GM10248 (cell line): ENCODE results near the gene MRPS24.
A peak's percentile ranks its signal among the peaks of the same experiment; 100 is the strongest.

Source experiments
- CTCF ChIA-PET: fragments of 300-600 bp; sonication (Branson Sonifier 250); formaldehyde crosslinking; extraction: SDS; loops from one replicate; lab custom pipeline; 2021; ENCODE audit warnings: antibody characterized with exemption; lab: Yijun Ruan, JAX
- POLR2A ChIA-PET: fragments of 350-650 bp; sonication (Branson Sonifier 250); formaldehyde crosslinking; extraction: SDS; loops from one replicate; lab custom pipeline; 2020; ENCODE audit warnings: antibody characterized with exemption; lab: Yijun Ruan, JAX
- DNase-seq: peaks from one replicate; pipeline ENCODE4 v3.0.0; 2012; ENCODE audit errors: extremely low spot score
- TF ChIP-seq, protein P1 (sequence below): IDR thresholded peaks from 2 replicates; pipeline ENCODE4 v1.5.1; 2012; ENCODE audit warnings: mild to moderate bottlenecking, low read depth; ENCODE audit errors: extremely low read depth, missing control alignments, control extremely low read depth

MRPS24 gene

GRCh38 chr7:43869006-43869866 is at the start of gene MRPS24:
Gene MRPS24 (minus strand): TSS chr7:43869517. CDS start chr7:43869495, 22 bp downstream.
- ChIA-PET CTCF (interaction anchor here (0.8 to 1.4 kb wide), 4 partner anchors 21 to 311 kb away, joined by 3 to 5 read pairs (median 4); partner anchors contain the start of gene STK17A), POLR2A (interaction anchor here (0.6 to 1.0 kb wide), 5 partner anchors 10 to 287 kb away, joined by 3 to 6 read pairs (median 4); partner anchors contain the start of gene STK17A)
- peak; percentile 97 for DNase-seq
- TF ChIP-seq, protein P1, sequence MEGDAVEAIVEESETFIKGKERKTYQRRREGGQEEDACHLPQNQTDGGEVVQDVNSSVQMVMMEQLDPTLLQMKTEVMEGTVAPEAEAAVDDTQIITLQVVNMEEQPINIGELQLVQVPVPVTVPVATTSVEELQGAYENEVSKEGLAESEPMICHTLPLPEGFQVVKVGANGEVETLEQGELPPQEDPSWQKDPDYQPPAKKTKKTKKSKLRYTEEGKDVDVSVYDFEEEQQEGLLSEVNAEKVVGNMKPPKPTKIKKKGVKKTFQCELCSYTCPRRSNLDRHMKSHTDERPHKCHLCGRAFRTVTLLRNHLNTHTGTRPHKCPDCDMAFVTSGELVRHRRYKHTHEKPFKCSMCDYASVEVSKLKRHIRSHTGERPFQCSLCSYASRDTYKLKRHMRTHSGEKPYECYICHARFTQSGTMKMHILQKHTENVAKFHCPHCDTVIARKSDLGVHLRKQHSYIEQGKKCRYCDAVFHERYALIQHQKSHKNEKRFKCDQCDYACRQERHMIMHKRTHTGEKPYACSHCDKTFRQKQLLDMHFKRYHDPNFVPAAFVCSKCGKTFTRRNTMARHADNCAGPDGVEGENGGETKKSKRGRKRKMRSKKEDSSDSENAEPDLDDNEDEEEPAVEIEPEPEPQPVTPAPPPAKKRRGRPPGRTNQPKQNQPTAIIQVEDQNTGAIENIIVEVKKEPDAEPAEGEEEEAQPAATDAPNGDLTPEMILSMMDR = no peak

DNA sequence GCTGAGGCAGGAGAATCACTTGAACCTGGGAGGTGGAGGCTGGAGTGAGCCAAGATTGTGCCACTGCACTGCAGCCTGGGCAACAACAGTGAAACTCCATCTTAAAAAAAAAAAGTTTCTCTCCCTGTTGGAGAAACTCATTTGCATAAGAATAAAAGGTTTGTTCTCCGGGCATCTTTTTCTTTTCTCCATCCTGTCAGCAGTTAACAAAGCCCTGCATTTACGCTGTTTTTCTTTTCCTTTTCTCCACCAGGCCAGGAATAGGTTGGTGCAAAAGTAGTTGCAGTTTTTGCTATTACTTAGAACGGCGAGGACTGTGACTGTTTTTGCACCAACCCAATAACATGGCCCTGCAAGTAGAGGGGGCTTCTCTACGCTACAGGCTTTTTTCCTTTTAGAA is 46.6 kb upstream of the MRPS24 start:
- ChIA-PET POLR2A (no interaction called here), CTCF (no interaction called here)
- TF ChIP-seq, protein P1 = no peak
- DNase-seq = no peak

- ChIA-PET CTCF (interaction anchor here (0.9 to 1.4 kb wide), 4 partner anchors 8 to 13 kb away, joined by 3 to 4 read pairs (median 3); no protein-coding TSS in a partner anchor), POLR2A (no interaction called here)
- no peak for DNase-seq
- TF ChIP-seq, protein P1 = no peak
Observed at GRCh38 chr7:43914795-43915194, 45.5 kb upstream of the MRPS24 start.

DNA sequence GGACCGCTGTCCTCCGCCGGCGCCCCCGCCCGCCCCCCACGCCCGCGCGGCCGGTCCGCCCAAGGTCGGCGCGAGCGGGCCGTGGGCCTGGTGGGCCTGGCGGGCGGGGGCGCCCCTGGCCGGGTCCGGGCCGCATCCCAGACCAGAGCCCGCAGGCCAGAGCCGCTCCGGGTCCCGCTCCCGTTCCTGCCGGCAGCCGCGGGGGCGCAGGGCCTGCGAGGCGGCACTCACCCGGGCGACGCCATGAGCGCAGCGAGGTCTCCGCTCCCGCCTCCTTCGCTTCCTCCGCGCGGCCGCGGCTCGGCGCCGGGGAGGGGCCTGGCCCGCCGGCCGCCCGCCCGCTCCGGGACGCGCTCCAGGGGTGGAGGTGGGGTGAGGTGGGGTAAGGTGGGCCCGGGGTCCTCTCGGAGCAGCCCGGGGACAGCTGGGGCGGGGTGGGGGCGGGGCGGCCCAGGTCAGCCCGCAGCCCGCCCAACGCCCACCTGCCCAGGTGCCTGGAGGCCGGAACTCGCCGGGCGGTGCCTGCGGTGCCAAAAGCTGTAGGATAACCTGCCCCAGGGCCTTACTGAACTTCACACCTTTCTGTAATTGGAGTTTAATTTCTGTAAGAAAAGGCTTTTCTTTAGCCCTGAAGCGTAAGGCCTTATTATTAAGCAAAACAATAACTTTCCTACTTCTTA is 37.2 kb upstream of the MRPS24 start, which contains the start of gene URGCP:
Gene URGCP, minus strand, starts transcription at position 266 of the 680 bp plus-strand sequence. Its CDS starts 21 bp downstream, at position 245.
- POLR2A ChIA-PET = no interaction called here
- DNase-seq = peak; percentile 83
- TF ChIP-seq, protein P1 = no peak
- CTCF ChIA-PET = interaction anchor here (0.8 to 1.4 kb wide), 3 partner anchors 17 to 22 kb away, joined by 3 to 4 read pairs (median 3); no protein-coding TSS in a partner anchor

DNA sequence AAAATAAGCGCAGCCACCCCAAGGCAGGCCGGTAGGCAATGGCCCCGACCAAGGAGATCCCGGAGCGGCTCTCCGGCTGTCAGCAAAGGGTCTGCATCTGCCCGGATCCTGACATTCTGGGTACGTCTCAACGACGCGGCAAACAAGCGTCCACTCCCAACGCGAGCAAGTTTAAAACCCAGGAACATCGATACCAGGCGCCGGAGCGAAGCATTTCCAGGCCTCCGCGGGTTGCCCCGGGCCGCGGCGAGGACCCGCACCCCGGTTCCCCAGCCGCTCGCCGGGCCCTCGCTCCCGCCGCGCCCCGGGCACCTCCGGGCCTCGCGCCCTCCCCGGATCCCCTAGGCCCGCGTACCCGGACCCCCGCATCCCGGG is 36.6 kb upstream of the MRPS24 start:
- ChIA-PET POLR2A (no interaction called here), CTCF (interaction anchor here (1.1 kb wide), 1 partner anchor 22 kb away, joined by 3 read pairs; no protein-coding TSS in a partner anchor)
- DNase-seq = peak; percentile 59
- TF ChIP-seq, protein P1 = no peak
